ENCODE measurements around the gene NKD1. TPM values are rescaled to one million over a fixed set of nuclear protein-coding genes. Genes with fewer than 3 reads are reported as not detected.

NKD1 gene
- total and polyA plus RNA-seq, 2 of the 8 experiments (the other 6 are each of a cell fraction or from before 2014, with no cell fraction given) = 0.70 to 4.5 TPM

GRCh38 chr16:50695017-50696000 lies 147.1 kb downstream of the NKD1 start (continued):
- TF ChIP-seq ATF3 (IDR thresholded peaks at IDR 0.05; ENCODE audit: insufficient read depth, low read depth, low read length) (no peak), SAP30 (IDR thresholded peaks at IDR 0.05; ENCODE audit: insufficient read depth, insufficient replicate concordance, low read length) (no peak), ASH2L (IDR thresholded peaks at IDR 0.05; ENCODE audit: low read length) (no peak), RNF2 (IDR thresholded peaks at IDR 0.05; ENCODE audit: borderline replicate concordance, low read depth, low read length, missing control alignments, poor library complexity, severe bottlenecking) (no peak), TBP (IDR thresholded peaks at IDR 0.05; ENCODE audit: low read depth, low read length) (no peak), RBBP5 (IDR thresholded peaks at IDR 0.05; ENCODE audit: borderline replicate concordance, low read depth, low read length) (no peak)

Data from H1 (cell line).